Hepatocyte (in vitro differentiated cells): ENCODE measurements around the gene TM4SF4. TPM values are rescaled to one million over a fixed set of nuclear protein-coding genes. Genes with fewer than 3 reads are reported as not detected.

Experiments
- DNase-seq: peaks from one replicate; pipeline ENCODE4 v3.0.0-alpha.2; 2016; ENCODE audit warnings: low spot score
- H2AFZ ChIP-seq: fragments of 200-600 bp; sonication (generic); 2 replicates; pipeline ENCODE4 v1.6.0; 2016; ENCODE audit warnings: antibody characterized with exemption, mild to moderate bottlenecking
- H3K27ac ChIP-seq: fragments of 200-600 bp; sonication (generic); 2 replicates; pipeline ENCODE4 v1.5.1; 2016; ENCODE audit warnings: mild to moderate bottlenecking
- H3K27me3 ChIP-seq: fragments of 200-600 bp; sonication (generic); 2 replicates; pipeline ENCODE4 v1.6.1; 2016
- H3K36me3 ChIP-seq: fragments of 200-600 bp; sonication (generic); replicated peaks from 2 replicates; pipeline ENCODE4 v1.5.1; 2016; ENCODE audit warnings: low read depth; ENCODE audit not compliant: insufficient read depth
- H3K4me1 ChIP-seq: fragments of 200-600 bp; sonication (generic); 2 replicates; pipeline ENCODE4 v1.5.1; 2016; ENCODE audit warnings: mild to moderate bottlenecking, moderate library complexity; ENCODE audit not compliant: insufficient read depth
- H3K4me2 ChIP-seq: fragments of 200-600 bp; sonication (generic); 2 replicates; pipeline ENCODE4 v1.6.0; 2016
- H3K4me3 ChIP-seq: fragments of 200-600 bp; sonication (generic); 2 replicates; pipeline ENCODE4 v1.5.1; 2016; ENCODE audit warnings: mild to moderate bottlenecking
- H3K79me2 ChIP-seq: fragments of 200-600 bp; sonication (generic); 2 replicates; pipeline ENCODE4 v1.6.0; 2017; ENCODE audit warnings: mild to moderate bottlenecking
- H3K9me2 ChIP-seq: fragments of 200-600 bp; sonication (generic); replicated peaks from 2 replicates; pipeline ENCODE4 v1.6.0; 2017; ENCODE audit warnings: mild to moderate bottlenecking; ENCODE audit not compliant: insufficient read depth
- H3K9me3 ChIP-seq: fragments of 200-600 bp; sonication (generic); 2 replicates; pipeline ENCODE4 v1.5.1; 2016; ENCODE audit warnings: low read depth, mild to moderate bottlenecking
- H4K20me1 ChIP-seq: fragments of 200-600 bp; sonication (generic); 2 replicates; pipeline ENCODE4 v1.6.0; 2016; ENCODE audit warnings: mild to moderate bottlenecking; ENCODE audit not compliant: insufficient read depth, poor library complexity, severe bottlenecking
- CTCF ChIP-seq: fragments of 200-600 bp; sonication (generic); IDR thresholded peaks from 2 replicates; pipeline ENCODE4 v1.5.1; 2016; ENCODE audit warnings: antibody characterized with exemption, mild to moderate bottlenecking; ENCODE audit not compliant: poor library complexity
- EZH2 ChIP-seq: fragments of 200-600 bp; sonication (generic); IDR thresholded peaks from 2 replicates; pipeline ENCODE4 v1.6.1; 2016; ENCODE audit warnings: antibody characterized with exemption, mild to moderate bottlenecking, borderline replicate concordance
- EZH2phosphoT487 ChIP-seq: fragments of 200-600 bp; sonication (generic); IDR thresholded peaks from one replicate; pipeline ENCODE4 v1.6.1; 2018; ENCODE audit warnings: antibody characterized with exemption, mild to moderate bottlenecking, low read depth, moderate library complexity; ENCODE audit not compliant: unreplicated experiment, severe bottlenecking
- WGBS: methylation state at CpG from one replicate; pipeline ENCODE4 v1.1.6; 2016; ENCODE audit warnings: low lambda C conversion rate; ENCODE audit errors: missing lambda C conversion rate; 5-methylcytosine and 5-hydroxymethylcytosine counted together
- polyA plus RNA-seq: library from polyadenylated mRNA; unstranded; fragments of >200 nt; fragmentation: Nextera tagmentation; extraction: Ambion mirVana; gene quantifications from 2 replicates; pipeline ENCODE4 v1.2.1, GENCODE V29; 2016
- total RNA-seq: library from RNA; depleted of rRNA; stranded (reverse); fragments of >200 nt; gene quantifications from 2 replicates; pipeline ENCODE4 v1.2.3, GENCODE V29; 2014

TM4SF4 gene
- total and polyA plus RNA-seq, 2 experiments from 2014 or later = 434 to 763 TPM

- no peak overlapping the region for H2AFZ ChIP-seq
- peaks cover 15% of the 10 kb centered on the region for H3K4me1 ChIP-seq
- H3K9me3 ChIP-seq = no peaks in the 10 kb centered on the region
- H3K4me2 ChIP-seq = peak overlapping the region; percentile 33
- no peaks in the 10 kb centered on the region for H4K20me1 ChIP-seq
- TF ChIP-seq CTCF = no peak
- no peak for TF ChIP-seq EZH2
- DNase-seq = no peak
- H3K27ac ChIP-seq = peak overlapping the region; percentile 52
- 62% methylated on average over 6 of the region's 6 CpGs for WGBS
- no peaks in the 10 kb centered on the region for H3K9me2 ChIP-seq
- no peaks in the 10 kb centered on the region for H3K36me3 ChIP-seq
- no peak overlapping the region for H3K4me3 ChIP-seq
- H3K27me3 ChIP-seq = no peaks in the 10 kb centered on the region
- no peaks in the 10 kb centered on the region for H3K79me2 ChIP-seq
Measured at GRCh38 chr3:149459491-149460059, 14.9 kb upstream of the TM4SF4 start.

GRCh38 chr3:149460117-149460516, 14.4 kb upstream of the TM4SF4 start:
- H2AFZ ChIP-seq = no peak overlapping the region
- no peaks in the 10 kb centered on the region for H3K9me3 ChIP-seq
- H4K20me1 ChIP-seq = no peaks in the 10 kb centered on the region
- WGBS = 86% methylated on average over 1 of the region's 1 CpG
- H3K79me2 ChIP-seq = no peaks in the 10 kb centered on the region
- no peaks in the 10 kb centered on the region for H3K9me2 ChIP-seq
- peaks cover 15% of the 10 kb centered on the region for H3K4me1 ChIP-seq
- H3K36me3 ChIP-seq = no peaks in the 10 kb centered on the region
- no peak for TF ChIP-seq EZH2phosphoT487
- TF ChIP-seq EZH2 = no peak
- TF ChIP-seq CTCF = no peak
- peak overlapping the region; percentile 52 for H3K27ac ChIP-seq
- no peak overlapping the region for H3K4me3 ChIP-seq
- no peak for DNase-seq
- H3K27me3 ChIP-seq = no peaks in the 10 kb centered on the region
- H3K4me2 ChIP-seq = peak overlapping the region; percentile 33

- H3K4me2 ChIP-seq = no peak overlapping the region
Measured at GRCh38 chr3:149462051-149462450, 12.4 kb upstream of the TM4SF4 start.

More at GRCh38 chr3:149462051-149462450, 12.4 kb upstream of the TM4SF4 start:
- Histone ChIP-seq H3K9me3 (no peaks in the 10 kb centered on the region), H3K79me2 (no peaks in the 10 kb centered on the region), H3K27ac (no peak overlapping the region), H3K36me3 (no peaks in the 10 kb centered on the region), H2AFZ (no peak overlapping the region), H3K4me3 (no peak overlapping the region), H3K9me2 (no peaks in the 10 kb centered on the region), H3K27me3 (no peaks in the 10 kb centered on the region), H3K4me1 (peaks cover 15% of the 10 kb centered on the region), H4K20me1 (no peaks in the 10 kb centered on the region)
- DNase-seq = no peak
- TF ChIP-seq CTCF (no peak), EZH2phosphoT487 (no peak)
- 99% methylated on average over 3 of the region's 3 CpGs for WGBS
